SK-N-SH (cell line): ENCODE measurements around the gene CCL28.

Experiments used
- CTCF ChIP-seq: fragments of 200-600 bp; sonication (generic); IDR thresholded peaks from 2 replicates; pipeline ENCODE4 v1.6.1; 2017; ENCODE audit warnings: antibody characterized with exemption, mild to moderate bottlenecking, moderate library complexity
- MAX ChIP-seq: IDR thresholded peaks from 2 replicates; pipeline ENCODE4 v1.4.0; 2012; ENCODE audit warnings: low read depth
- PBX3 ChIP-seq: IDR thresholded peaks from 2 replicates; pipeline ENCODE4; 2012
- REST ChIP-seq: IDR thresholded peaks from 2 replicates; pipeline ENCODE4 v1.6.1; 2012; ENCODE audit warnings: mild to moderate bottlenecking, low read depth, low read length, moderate library complexity
- TAF1 ChIP-seq: IDR thresholded peaks from 2 replicates; pipeline ENCODE4 v1.6.1; 2012; ENCODE audit warnings: low read depth, mild to moderate bottlenecking, low read length, moderate library complexity, borderline replicate concordance
- USF2 ChIP-seq: fragments of 150-350 bp; IDR thresholded peaks from 2 replicates; pipeline ENCODE4 v1.6.1; 2017; ENCODE audit warnings: antibody characterized with exemption, low read length, low read depth, borderline replicate concordance

- TF ChIP-seq USF2 (no peak), REST (no peak), CTCF (no peak), PBX3 (no peak), TAF1 (no peak), MAX (no peak)
Observed at GRCh38 chr5:43390471-43390870, 21.7 kb downstream of the CCL28 start.
